Neural crest cell (in vitro differentiated cells): Measurements from ENCODE around the gene SPAG16. TPM values are rescaled to one million over a fixed set of nuclear protein-coding genes. Genes with fewer than 3 reads are reported as not detected.

Experiments
- DNase-seq: peaks from one replicate; pipeline ENCODE4 v3.0.0; 2021; ENCODE audit warnings: low read depth, mixed read lengths, low spot score
- H3K27ac Mint-ChIP-seq: one replicate; pipeline ENCODE4 v1.8.0; 2021; ENCODE audit warnings: mild to moderate bottlenecking, mixed read lengths; ENCODE audit not compliant: unreplicated experiment
- H3K27me3 Mint-ChIP-seq: 2 replicates; pipeline ENCODE4 v1.8.0; 2021; ENCODE audit warnings: low read depth, mild to moderate bottlenecking, mixed read lengths
- H3K36me3 Mint-ChIP-seq: 2 replicates; pipeline ENCODE4 v1.8.0; 2021; ENCODE audit warnings: low read depth, mild to moderate bottlenecking, mixed read lengths
- H3K4me1 Mint-ChIP-seq: 2 replicates; pipeline ENCODE4 v1.8.0; 2021; ENCODE audit warnings: mixed read lengths
- H3K4me3 Mint-ChIP-seq: one replicate; pipeline ENCODE4 v1.8.0; 2021; ENCODE audit warnings: mild to moderate bottlenecking, mixed read lengths
- H3K9me3 Mint-ChIP-seq: 2 replicates; pipeline ENCODE4 v1.8.0; 2021; ENCODE audit warnings: mixed read lengths
- total RNA-seq: library from RNA; stranded (reverse); gene quantifications from 2 replicates; pipeline ENCODE4 v1.2.1, GENCODE V29; 2021
- TF ChIP-seq, protein P1 (sequence below): fragments of 200-600 bp; sonication (generic); conservative IDR thresholded peaks from 2 replicates; pipeline ENCODE4 v1.5.0; 2021; ENCODE audit warnings: antibody characterized with exemption, mild to moderate bottlenecking

SPAG16 gene
- total RNA-seq, 1 donor from 2014 or later = 29.0 TPM

DNA sequence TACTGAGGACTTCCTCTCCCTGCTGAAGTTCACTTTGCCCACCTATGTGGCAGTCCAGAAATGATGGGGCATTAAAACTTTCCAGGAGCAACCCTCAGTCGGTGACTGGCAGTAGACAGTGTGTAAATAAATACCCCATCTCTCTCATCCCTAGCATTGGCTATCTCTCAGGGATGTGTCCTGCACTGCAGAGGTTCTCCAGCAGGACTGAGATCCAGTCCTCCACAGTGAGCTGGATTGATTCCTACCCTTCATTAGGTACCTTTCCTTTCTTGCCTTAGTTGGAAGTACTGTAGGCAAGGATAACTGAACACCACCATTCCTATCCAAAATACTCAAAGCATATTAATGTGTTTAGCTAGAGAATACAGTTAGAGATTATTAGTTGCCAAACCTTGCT is 441.8 kb downstream of the SPAG16 start:
- TF ChIP-seq, protein P1, sequence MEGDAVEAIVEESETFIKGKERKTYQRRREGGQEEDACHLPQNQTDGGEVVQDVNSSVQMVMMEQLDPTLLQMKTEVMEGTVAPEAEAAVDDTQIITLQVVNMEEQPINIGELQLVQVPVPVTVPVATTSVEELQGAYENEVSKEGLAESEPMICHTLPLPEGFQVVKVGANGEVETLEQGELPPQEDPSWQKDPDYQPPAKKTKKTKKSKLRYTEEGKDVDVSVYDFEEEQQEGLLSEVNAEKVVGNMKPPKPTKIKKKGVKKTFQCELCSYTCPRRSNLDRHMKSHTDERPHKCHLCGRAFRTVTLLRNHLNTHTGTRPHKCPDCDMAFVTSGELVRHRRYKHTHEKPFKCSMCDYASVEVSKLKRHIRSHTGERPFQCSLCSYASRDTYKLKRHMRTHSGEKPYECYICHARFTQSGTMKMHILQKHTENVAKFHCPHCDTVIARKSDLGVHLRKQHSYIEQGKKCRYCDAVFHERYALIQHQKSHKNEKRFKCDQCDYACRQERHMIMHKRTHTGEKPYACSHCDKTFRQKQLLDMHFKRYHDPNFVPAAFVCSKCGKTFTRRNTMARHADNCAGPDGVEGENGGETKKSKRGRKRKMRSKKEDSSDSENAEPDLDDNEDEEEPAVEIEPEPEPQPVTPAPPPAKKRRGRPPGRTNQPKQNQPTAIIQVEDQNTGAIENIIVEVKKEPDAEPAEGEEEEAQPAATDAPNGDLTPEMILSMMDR = no peak
- no peaks in the 10 kb centered on the region for H3K36me3 Mint-ChIP-seq
- no peak for DNase-seq
- H3K9me3 Mint-ChIP-seq = no peaks in the 10 kb centered on the region
- H3K4me3 Mint-ChIP-seq = no peak overlapping the region
- H3K4me1 Mint-ChIP-seq = no peaks in the 10 kb centered on the region
- no peaks in the 10 kb centered on the region for H3K27me3 Mint-ChIP-seq
- no peak overlapping the region for H3K27ac Mint-ChIP-seq

DNA sequence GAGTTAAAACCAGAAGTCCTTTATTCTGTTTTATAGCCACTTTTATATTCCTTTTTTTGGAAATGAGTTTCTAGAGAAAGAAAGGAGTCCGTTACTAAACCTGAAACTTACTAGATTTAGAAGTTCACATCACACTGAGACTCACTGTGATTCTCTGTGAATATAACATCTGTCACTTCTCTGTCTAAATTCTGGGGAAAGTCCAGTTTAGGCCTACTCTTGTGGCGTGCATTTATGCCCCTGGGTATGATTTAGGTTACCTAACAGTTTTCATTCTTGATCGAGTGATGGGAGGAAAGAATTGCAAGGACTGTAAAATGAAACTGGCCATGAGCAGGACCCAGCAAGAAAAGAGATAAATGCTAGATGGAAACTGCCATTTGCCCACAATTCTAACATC is 449.6 kb downstream of the SPAG16 start:
- peaks cover 12% of the 10 kb centered on the region for H3K9me3 Mint-ChIP-seq
- TF ChIP-seq, protein P1 = no peak
- no peaks in the 10 kb centered on the region for H3K36me3 Mint-ChIP-seq
- H3K4me1 Mint-ChIP-seq = no peaks in the 10 kb centered on the region
- no peak overlapping the region for H3K27ac Mint-ChIP-seq
- no peak for DNase-seq
- no peak overlapping the region for H3K4me3 Mint-ChIP-seq
- H3K27me3 Mint-ChIP-seq = no peaks in the 10 kb centered on the region

DNA sequence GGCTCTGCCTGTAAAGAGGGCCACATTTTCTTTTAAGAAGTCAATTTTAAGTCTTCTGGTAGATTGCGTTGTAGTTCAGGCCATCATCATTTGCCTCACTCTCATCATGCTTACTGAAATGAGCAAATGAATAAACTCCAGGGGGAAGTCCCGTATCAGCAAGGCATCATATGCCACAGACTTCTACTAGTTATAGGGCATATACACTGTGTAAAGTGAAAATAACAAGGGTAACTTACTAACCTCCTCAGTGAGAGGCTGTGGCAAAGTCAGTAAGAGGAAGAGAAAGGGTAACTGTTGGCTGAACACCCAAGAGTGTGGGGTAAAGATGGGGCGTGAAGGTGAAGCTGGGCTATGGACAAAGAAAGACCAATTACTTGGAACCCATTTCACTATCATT is 456.2 kb downstream of the SPAG16 start:
- no peaks in the 10 kb centered on the region for H3K9me3 Mint-ChIP-seq
- H3K4me3 Mint-ChIP-seq = no peak overlapping the region

GRCh38 chr2:213751446-213751845 is 467.2 kb downstream of the SPAG16 start:
- H3K27ac Mint-ChIP-seq = no peak overlapping the region
- peaks cover 4% of the 10 kb centered on the region for H3K9me3 Mint-ChIP-seq
- H3K4me3 Mint-ChIP-seq = no peak overlapping the region
- TF ChIP-seq, protein P1 = no peak
- DNase-seq = no peak
- H3K27me3 Mint-ChIP-seq = no peaks in the 10 kb centered on the region
- no peaks in the 10 kb centered on the region for H3K36me3 Mint-ChIP-seq
- no peaks in the 10 kb centered on the region for H3K4me1 Mint-ChIP-seq

More for the DNA sequence above, 456.2 kb downstream of the SPAG16 start:
- no peaks in the 10 kb centered on the region for H3K36me3 Mint-ChIP-seq
- no peaks in the 10 kb centered on the region for H3K27me3 Mint-ChIP-seq
- DNase-seq = no peak
- TF ChIP-seq, protein P1 = no peak
- no peaks in the 10 kb centered on the region for H3K4me1 Mint-ChIP-seq
- H3K27ac Mint-ChIP-seq = no peak overlapping the region

- Mint-ChIP-seq H3K36me3 (no peaks in the 10 kb centered on the region), H3K27ac (no peak overlapping the region), H3K27me3 (no peaks in the 10 kb centered on the region)
These were observed 468.3 kb downstream of the SPAG16 start for GRCh38 chr2:213752575-213752974.

More at GRCh38 chr2:213752575-213752974, 468.3 kb downstream of the SPAG16 start:
- TF ChIP-seq, protein P1 = no peak
- Mint-ChIP-seq H3K4me1 (no peaks in the 10 kb centered on the region), H3K4me3 (no peak overlapping the region), H3K9me3 (peaks cover under 1% of the 10 kb centered on the region)
- no peak for DNase-seq
